A673 (cell line): ENCODE results near the gene ERAP2. TPM values are rescaled to one million over a fixed set of nuclear protein-coding genes. Genes with fewer than 3 reads are reported as not detected.
"Not testable (repeated sequence)": the region's sequence is repeated elsewhere in the genome, so short reads cannot be mapped to it uniquely, and the experiment has no call there.

Source experiments
- BruUV-seq: library from RNA; stranded (reverse); fragments of 400-500 nt; replicated peaks from 2 replicates; lab custom pipeline; 2021; lab: Mats Ljungman, UMichigan
- CTCF ChIA-PET: fragments of 300-600 bp; sonication (Branson Sonifier 250); formaldehyde crosslinking; loops from one replicate; lab custom pipeline; 2022; ENCODE audit warnings: antibody characterized with exemption; lab: Charles Lee
- POLR2A ChIA-PET: fragments of 300-600 bp; sonication (Branson Sonifier 250); formaldehyde crosslinking; loops from one replicate; lab custom pipeline; 2022; ENCODE audit warnings: antibody characterized with exemption; ENCODE audit not compliant: low non-redundant PET; lab: Charles Lee
- DNase-seq: peaks from one replicate; pipeline ENCODE4 v3.0.0-alpha.2; 2015; ENCODE audit warnings: low spot score
- H3K27ac ChIP-seq: fragments of 200-600 bp; sonication (generic); 2 replicates; pipeline ENCODE4 v1.5.1; 2016; ENCODE audit warnings: mixed run types, low read depth, mild to moderate bottlenecking, mixed read lengths, antibody characterized with exemption, low read length; ENCODE audit not compliant: poor library complexity, severe bottlenecking
- H3K27me3 ChIP-seq: fragments of 200-600 bp; sonication (generic); replicated peaks from 2 replicates; pipeline ENCODE4 v1.6.1; 2017; ENCODE audit warnings: mixed run types, low read depth, mild to moderate bottlenecking, mixed read lengths, antibody characterized with exemption, low read length; ENCODE audit not compliant: insufficient read depth, poor library complexity
- H3K36me3 ChIP-seq: fragments of 200-600 bp; sonication (generic); 2 replicates; pipeline ENCODE4 v1.6.1; 2016; ENCODE audit warnings: mixed run types, mild to moderate bottlenecking, mixed read lengths, antibody characterized with exemption, low read length; ENCODE audit not compliant: insufficient read depth, poor library complexity, severe bottlenecking
- H3K4me1 ChIP-seq: fragments of 200-600 bp; sonication (generic); 2 replicates; pipeline ENCODE4 v1.6.1; 2017; ENCODE audit warnings: mixed run types, mild to moderate bottlenecking, mixed read lengths, antibody characterized with exemption, low read length; ENCODE audit not compliant: insufficient read depth, poor library complexity, severe bottlenecking
- H3K4me3 ChIP-seq: fragments of 200-600 bp; sonication (generic); 2 replicates; pipeline ENCODE4 v1.5.1; 2016; ENCODE audit warnings: low read depth, mixed run types, mild to moderate bottlenecking, mixed read lengths, low read length; ENCODE audit not compliant: poor library complexity, severe bottlenecking
- H3K9me3 ChIP-seq: fragments of 200-600 bp; sonication (generic); 2 replicates; pipeline ENCODE4 v1.6.1; 2016; ENCODE audit warnings: mixed run types, low read depth, mild to moderate bottlenecking, mixed read lengths, antibody characterized with exemption, low read length; ENCODE audit not compliant: poor library complexity, severe bottlenecking
- EZH2 ChIP-seq: fragments of 200-600 bp; sonication (generic); IDR thresholded peaks from 2 replicates; pipeline ENCODE4 v1.6.1; 2017; ENCODE audit warnings: borderline replicate concordance, low read depth, mild to moderate bottlenecking, mixed read lengths, antibody characterized with exemption, low read length; ENCODE audit not compliant: poor library complexity, severe bottlenecking
- intact Hi-C: fragments of 100-400 bp; cut with micrococcal nuclease; formaldehyde crosslinking; loops from one replicate; pipeline ENCODE4 v1.10.0; 2022; ENCODE audit not compliant: unreplicated experiment
- total RNA-seq: library from RNA; stranded (reverse); gene quantifications from 2 replicates; pipeline ENCODE4 v1.2.3, GENCODE V29; 2021
- TF ChIP-seq, protein P1 (sequence below): fragments of 300-800, 200-600 bp; sonication (generic); conservative IDR thresholded peaks from 2 replicates; pipeline ENCODE4 v1.5.1; 2017; ENCODE audit warnings: low read depth, mild to moderate bottlenecking, antibody characterized with exemption, low read length, moderate library complexity, mixed read lengths

Gene ERAP2
- total RNA-seq, 1 experiment from 2014 or later = 2.6 TPM

DNA sequence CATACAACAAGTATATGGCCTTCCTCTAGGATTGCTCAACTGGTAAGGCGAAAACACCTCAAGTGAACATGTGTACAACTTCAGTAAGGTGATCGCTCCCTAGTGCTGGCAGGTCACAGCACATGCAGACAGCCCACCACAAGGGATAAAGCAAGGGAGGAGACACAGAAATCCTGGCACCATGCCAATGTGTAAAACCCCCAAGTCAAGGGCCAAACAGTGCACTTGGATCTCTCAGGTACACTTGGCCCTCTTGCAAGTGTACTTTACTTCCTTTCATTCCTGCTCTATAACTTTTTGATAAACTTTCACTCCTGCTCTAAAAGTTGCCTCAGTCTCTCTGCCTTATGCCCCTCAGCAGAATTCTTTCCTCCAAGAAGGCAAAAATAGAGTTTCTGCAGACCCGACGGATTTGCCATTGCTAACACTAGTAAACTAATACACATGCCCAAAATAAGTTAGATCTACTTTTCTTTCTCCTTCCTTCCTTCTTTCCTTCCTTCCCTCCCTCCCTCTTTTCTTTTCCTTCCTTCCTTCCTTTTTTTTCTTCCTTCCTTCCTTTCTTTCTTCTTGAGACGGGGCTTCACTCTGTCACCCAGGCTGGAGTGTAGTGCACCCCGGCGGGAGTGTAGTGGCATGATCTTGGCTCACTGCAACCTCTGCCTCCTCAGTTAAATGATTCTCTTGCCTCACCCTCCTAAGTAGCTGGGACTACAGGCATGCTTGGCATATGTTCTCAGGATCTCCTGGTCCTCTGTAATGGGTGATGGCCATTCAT, 52.8 kb downstream of the ERAP2 start:
- Histone ChIP-seq H3K36me3 (no peaks in the 10 kb centered on the region), H3K4me3 (no peak overlapping the region), H3K4me1 (peaks cover 21% of the 10 kb centered on the region), H3K9me3 (no peaks in the 10 kb centered on the region), H3K27me3 (no peaks in the 10 kb centered on the region), H3K27ac (no peak overlapping the region)
- POLR2A ChIA-PET = no interaction called here
- DNase-seq = no peak
- CTCF ChIA-PET = no interaction called here
- TF ChIP-seq, protein P1, sequence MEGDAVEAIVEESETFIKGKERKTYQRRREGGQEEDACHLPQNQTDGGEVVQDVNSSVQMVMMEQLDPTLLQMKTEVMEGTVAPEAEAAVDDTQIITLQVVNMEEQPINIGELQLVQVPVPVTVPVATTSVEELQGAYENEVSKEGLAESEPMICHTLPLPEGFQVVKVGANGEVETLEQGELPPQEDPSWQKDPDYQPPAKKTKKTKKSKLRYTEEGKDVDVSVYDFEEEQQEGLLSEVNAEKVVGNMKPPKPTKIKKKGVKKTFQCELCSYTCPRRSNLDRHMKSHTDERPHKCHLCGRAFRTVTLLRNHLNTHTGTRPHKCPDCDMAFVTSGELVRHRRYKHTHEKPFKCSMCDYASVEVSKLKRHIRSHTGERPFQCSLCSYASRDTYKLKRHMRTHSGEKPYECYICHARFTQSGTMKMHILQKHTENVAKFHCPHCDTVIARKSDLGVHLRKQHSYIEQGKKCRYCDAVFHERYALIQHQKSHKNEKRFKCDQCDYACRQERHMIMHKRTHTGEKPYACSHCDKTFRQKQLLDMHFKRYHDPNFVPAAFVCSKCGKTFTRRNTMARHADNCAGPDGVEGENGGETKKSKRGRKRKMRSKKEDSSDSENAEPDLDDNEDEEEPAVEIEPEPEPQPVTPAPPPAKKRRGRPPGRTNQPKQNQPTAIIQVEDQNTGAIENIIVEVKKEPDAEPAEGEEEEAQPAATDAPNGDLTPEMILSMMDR = no peak
- TF ChIP-seq EZH2 = no peak
- intact Hi-C loops = no loop called here
- BruUV-seq = no TSS peak

DNA sequence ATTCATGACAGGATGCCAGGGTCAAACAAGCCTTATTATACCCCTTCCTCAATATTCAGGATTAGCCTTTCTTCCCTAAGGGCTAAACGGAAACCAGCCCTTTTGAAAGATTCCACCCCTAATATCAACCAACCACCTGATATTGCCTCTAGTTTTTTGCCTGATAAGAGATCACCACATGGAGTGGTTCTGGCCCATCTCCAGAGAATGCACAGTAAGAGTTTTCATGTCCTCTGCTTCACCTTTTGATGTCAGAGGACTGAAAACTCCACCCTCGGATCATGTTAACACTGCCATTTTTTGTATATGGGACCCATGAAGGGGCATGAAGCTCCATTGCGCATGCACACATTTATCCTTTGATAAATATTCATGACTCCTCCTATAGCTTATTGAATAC, 53.8 kb downstream of the ERAP2 start:
- no peaks in the 10 kb centered on the region for H3K36me3 ChIP-seq
- ChIA-PET CTCF (no interaction called here), POLR2A (interaction anchor here (0.6 kb wide), 1 partner anchor 676 kb away, joined by 9 read pairs; no protein-coding TSS in a partner anchor)
- intact Hi-C loops = no loop called here
- no peak for DNase-seq
- no peaks in the 10 kb centered on the region for H3K27me3 ChIP-seq
- no peak overlapping the region for H3K4me3 ChIP-seq
- H3K4me1 ChIP-seq = peaks cover 24% of the 10 kb centered on the region
- no peaks in the 10 kb centered on the region for H3K9me3 ChIP-seq
- no peak for TF ChIP-seq EZH2
- TF ChIP-seq, protein P1 = no peak
- BruUV-seq = no TSS peak
- no peak overlapping the region for H3K27ac ChIP-seq

DNA sequence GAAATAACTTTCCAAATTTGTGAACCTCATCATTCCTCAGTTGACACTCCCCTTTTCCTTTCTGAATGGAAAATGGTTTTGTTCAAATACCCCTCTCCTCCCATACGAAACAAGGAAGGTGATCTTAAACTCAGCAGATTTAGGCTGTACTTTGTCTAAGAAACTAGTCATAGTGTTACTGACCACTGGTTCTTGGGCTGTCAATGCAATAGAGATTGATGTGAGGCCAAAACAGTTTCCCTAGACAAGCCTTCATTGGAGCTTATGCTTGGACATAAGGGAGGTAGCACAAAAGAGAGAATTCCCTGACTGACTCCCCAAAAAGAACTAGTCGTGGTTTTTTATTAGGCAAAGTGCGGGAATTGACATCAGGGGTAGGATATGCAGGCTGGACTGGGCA, 54.3 kb downstream of the ERAP2 start:
- BruUV-seq = no TSS peak
- CTCF ChIA-PET = no interaction called here
- intact Hi-C loops = no loop called here

DNA sequence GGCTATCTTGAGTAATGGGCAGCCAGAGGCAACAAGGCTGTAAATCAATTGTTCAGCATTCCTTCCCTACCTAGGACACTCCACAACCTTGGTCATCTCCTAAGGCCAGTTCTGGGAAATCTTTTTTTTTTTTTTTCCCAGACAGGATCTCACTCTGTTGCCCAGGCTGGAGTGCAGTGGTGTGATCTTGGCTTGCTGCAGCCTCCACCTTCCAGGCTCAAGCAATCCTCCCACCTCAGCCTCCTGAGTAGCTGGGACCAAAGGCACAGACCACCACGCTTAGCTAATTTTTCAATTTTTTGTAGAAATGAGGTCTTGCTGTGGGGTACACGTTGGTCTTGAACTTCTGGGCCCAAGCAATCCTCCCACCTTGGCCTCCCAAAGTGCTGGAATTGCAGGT, 54.7 kb downstream of the ERAP2 start:
- POLR2A ChIA-PET, H3K9me3 ChIP-seq, H3K36me3 ChIP-seq, H3K27me3 ChIP-seq, H3K27ac ChIP-seq, BruUV-seq, CTCF ChIA-PET, H3K4me3 ChIP-seq, DNase-seq, intact Hi-C loops: not testable (repeated sequence)
- H3K4me1 ChIP-seq = peaks cover 24% of the 10 kb centered on the region

More for the DNA sequence above, 54.3 kb downstream of the ERAP2 start:
- Histone ChIP-seq H3K36me3 (no peaks in the 10 kb centered on the region), H3K9me3 (no peaks in the 10 kb centered on the region), H3K4me3 (no peak overlapping the region), H3K4me1 (peaks cover 24% of the 10 kb centered on the region), H3K27me3 (no peaks in the 10 kb centered on the region), H3K27ac (no peak overlapping the region)
- POLR2A ChIA-PET = no interaction called here
- no peak for DNase-seq
- no peak for TF ChIP-seq EZH2
- TF ChIP-seq, protein P1 = no peak
